H1 (cell line): Measurements from ENCODE around the gene ZGRF1. TPM values are rescaled to one million over a fixed set of nuclear protein-coding genes. Genes with fewer than 3 reads are reported as not detected.

Source experiments
- CTCF ChIA-PET: fragments of 300-600 bp; sonication (Branson Sonifier 250); formaldehyde crosslinking; loops from one replicate; lab custom pipeline; 2021; ENCODE audit not compliant: partially characterized antibody; lab: Charles Lee
- POLR2A ChIA-PET: fragments of 300-600 bp; sonication (Branson Sonifier 250); formaldehyde crosslinking; loops from one replicate; lab custom pipeline; 2021; ENCODE audit warnings: inconsistent platforms; ENCODE audit not compliant: partially characterized antibody; lab: Charles Lee
- DNase-seq, 2 experiments: peaks; one replicate each; pipeline versions ENCODE4 v3.0.0 to v3.0.0-alpha.2; 2010 to 2022; ENCODE audit warnings: low spot score in 2 of 2, low read depth in 1 of 2, mixed read lengths in 1 of 2
- FAIRE-seq: peaks from 2 replicates; lab custom pipeline; 2011; peaks lifted over from hg19 to GRCh38; lab: Jason Lieb, UNC
- H2AFZ ChIP-seq: 2 replicates; pipeline ENCODE4 v1.8.1; 2012; ENCODE audit warnings: low read length, inconsistent platforms
- H2AK5ac ChIP-seq: 2 replicates; pipeline ENCODE4 v1.6.1; 2013; ENCODE audit warnings: low read depth, low read length
- H2BK120ac ChIP-seq: replicated peaks from 2 replicates; pipeline ENCODE3; 2013; ENCODE audit warnings: low read depth, low read length, inconsistent platforms
- H2BK12ac ChIP-seq: 2 replicates; pipeline ENCODE4 v1.6.1; 2013; ENCODE audit warnings: low read depth, low read length
- H2BK15ac ChIP-seq: 2 replicates; pipeline ENCODE4 v1.6.1; 2013; ENCODE audit warnings: low read length
- H2BK20ac ChIP-seq: 2 replicates; pipeline ENCODE4 v1.6.1; 2013; ENCODE audit warnings: low read length
- H2BK5ac ChIP-seq: 2 replicates; pipeline ENCODE4 v1.6.1; 2013; ENCODE audit warnings: low read depth, low read length
- H3K14ac ChIP-seq: 2 replicates; pipeline ENCODE4 v1.6.1; 2013; ENCODE audit warnings: inconsistent platforms; ENCODE audit not compliant: insufficient read length
- H3K18ac ChIP-seq: 2 replicates; pipeline ENCODE4 v1.6.1; 2013; ENCODE audit warnings: low read length; ENCODE audit errors: extremely low read depth
- H3K23ac ChIP-seq: 2 replicates; pipeline ENCODE4 v1.6.1; 2013; ENCODE audit warnings: inconsistent platforms; ENCODE audit not compliant: insufficient read length
- H3K23me2 ChIP-seq: 2 replicates; pipeline ENCODE4 v1.6.1; 2013; ENCODE audit warnings: low read depth, low read length
- H3K27ac ChIP-seq: 2 replicates; pipeline ENCODE4 v1.6.1; 2011; ENCODE audit warnings: low read depth, low read length, inconsistent platforms
- H3K27me3 ChIP-seq, 4 experiments: replicated peaks in 1 of 4; 1 replicate in 1 of 4; 2 replicates in 3 of 4; pipeline versions ENCODE4 v1.6.1 to v1.8.1; 2011 to 2013; ENCODE audit warnings: low read length in 3 of 4, mild to moderate bottlenecking in 3 of 4, inconsistent platforms in 2 of 4, mixed read lengths in 2 of 4, moderate library complexity in 1 of 4; ENCODE audit not compliant: control insufficient read depth in 3 of 4, insufficient read depth in 3 of 4; ENCODE audit errors: extremely low read depth in 1 of 4
- H3K36me3 ChIP-seq, 4 experiments: 2 replicates each; pipeline versions ENCODE4 v1.6.1 to v1.8.1; 2011 to 2013; ENCODE audit warnings: mild to moderate bottlenecking in 4 of 4, low read length in 3 of 4, moderate library complexity in 2 of 4, control low read depth in 1 of 4, inconsistent platforms in 1 of 4; ENCODE audit not compliant: insufficient read depth in 4 of 4, control insufficient read depth in 2 of 4
- H3K4ac ChIP-seq: replicated peaks from 2 replicates; pipeline ENCODE3; 2013; ENCODE audit warnings: low read length, low read depth, mixed read lengths, inconsistent platforms; ENCODE audit not compliant: insufficient read length
- H3K4me1 ChIP-seq, 4 experiments: replicated peaks in 1 of 4; 1 replicate in 1 of 4; 2 replicates in 3 of 4; pipeline versions ENCODE4 v1.6.1 to v1.8.1; 2011 to 2013; ENCODE audit warnings: low read length in 3 of 4, inconsistent platforms in 2 of 4, mixed read lengths in 1 of 4; ENCODE audit not compliant: insufficient read depth in 4 of 4, control insufficient read depth in 3 of 4
- H3K4me2 ChIP-seq, 2 experiments: 2 replicates each; pipeline versions ENCODE4 v1.6.1 to v1.8.1; 2011 to 2013; ENCODE audit warnings: low read depth in 2 of 2, low read length in 2 of 2, control low read depth in 1 of 2, inconsistent platforms in 1 of 2, mild to moderate bottlenecking in 1 of 2; ENCODE audit not compliant: insufficient read depth in 1 of 2
- H3K4me3 ChIP-seq, 4 experiments: fragments of 200-600, 300-600 bp in 1 of 4; sonication (generic), shearing (Covaris generic), sonication (Bioruptor Twin) in 1 of 4; 2 replicates each; pipeline versions ENCODE4 v1.5.1 to v1.8.1; 2011 to 2016; ENCODE audit warnings: low read length in 4 of 4, low read depth in 3 of 4, control low read depth in 2 of 4, inconsistent platforms in 2 of 4, mild to moderate bottlenecking in 2 of 4, mixed read lengths in 1 of 4, moderate library complexity in 1 of 4; ENCODE audit not compliant: insufficient read depth in 2 of 4; ENCODE audit errors: extremely low read depth in 1 of 4
- H3K56ac ChIP-seq: replicated peaks from 2 replicates; pipeline ENCODE3; 2013; ENCODE audit warnings: low read depth, mild to moderate bottlenecking, mixed read lengths, low read length, inconsistent platforms; ENCODE audit not compliant: insufficient read length
- H3K79me1 ChIP-seq: 2 replicates; pipeline ENCODE4 v1.6.1; 2013; ENCODE audit warnings: low read depth, low read length, control low read depth
- H3K79me2 ChIP-seq, 2 experiments: 2 replicates each; pipeline versions ENCODE4 v1.6.1 to v1.8.1; 2012 to 2013; ENCODE audit warnings: low read length in 2 of 2, mild to moderate bottlenecking in 2 of 2, inconsistent platforms in 1 of 2; ENCODE audit not compliant: insufficient read depth in 2 of 2, control insufficient read depth in 1 of 2
- H3K9ac ChIP-seq, 4 experiments: replicated peaks in 1 of 4; 1 replicate in 1 of 4; 2 replicates in 3 of 4; pipeline versions ENCODE4 v1.6.1 to v1.8.1; 2011 to 2013; ENCODE audit warnings: low read depth in 3 of 4, low read length in 3 of 4, control low read depth in 2 of 4, mild to moderate bottlenecking in 2 of 4, moderate library complexity in 2 of 4, inconsistent platforms in 1 of 4; ENCODE audit errors: extremely low read depth in 1 of 4
- H3K9me3 ChIP-seq, 2 experiments: 2 replicates each; pipeline versions ENCODE4 v1.6.1 to v1.8.1; 2012 to 2013; ENCODE audit warnings: mild to moderate bottlenecking in 2 of 2, moderate library complexity in 2 of 2, control low read depth in 1 of 2, inconsistent platforms in 1 of 2, low read depth in 1 of 2, low read length in 1 of 2, mixed read lengths in 1 of 2; ENCODE audit not compliant: insufficient read depth in 2 of 2
- H4K20me1 ChIP-seq, 2 experiments: replicated peaks in 1 of 2; 2 replicates each; pipeline versions ENCODE3 to v1.8.1; 2011 to 2013; ENCODE audit warnings: inconsistent platforms in 2 of 2, low read length in 2 of 2, mild to moderate bottlenecking in 1 of 2; ENCODE audit not compliant: insufficient read depth in 2 of 2, control insufficient read depth in 1 of 2
- H4K5ac ChIP-seq: 2 replicates; pipeline ENCODE4 v1.6.1; 2013; ENCODE audit warnings: low read length, low read depth, mixed read lengths, inconsistent platforms; ENCODE audit not compliant: insufficient read length
- H4K8ac ChIP-seq: 2 replicates; pipeline ENCODE4 v1.8.0; 2013; ENCODE audit warnings: mild to moderate bottlenecking, moderate library complexity, low read length, inconsistent platforms; ENCODE audit not compliant: insufficient read depth; ENCODE audit errors: extremely low read depth
- H4K91ac ChIP-seq: replicated peaks from 2 replicates; pipeline ENCODE3; 2013; ENCODE audit warnings: low read length, mixed read lengths, inconsistent platforms; ENCODE audit not compliant: insufficient read length
- WGBS, 2 experiments: shearing (Covaris generic) in 1 of 2; methylation state at CpG; one replicate each; pipeline versions ENCODE4 v1.1.6 to v1.1.7; 2013 to 2015; ENCODE audit warnings: low lambda C conversion rate in 2 of 2, mixed read lengths in 2 of 2, inconsistent platforms in 1 of 2, low coverage in 1 of 2, missing lambda C conversion rate in 1 of 2; ENCODE audit not compliant: insufficient replicate concordance in 2 of 2, insufficient coverage in 1 of 2, insufficient read length in 1 of 2; ENCODE audit errors: extremely low coverage in 1 of 2, missing lambda C conversion rate in 1 of 2; 5-methylcytosine and 5-hydroxymethylcytosine counted together
- polyA plus RNA-seq, 7 experiments: library from polyadenylated mRNA; depleted of rRNA in 3 of 7; stranded (reverse) in 5 of 7; unstranded in 2 of 7; fragments of >200 nt in 5 of 7; fragments of 200-250 nt in 2 of 7; gene quantifications; 1 replicate in 5 of 7; 2 replicates in 1 of 7; 4 replicates in 1 of 7; pipeline versions ENCODE4 v1.2.1 to v1.2.3, GENCODE V29; 2011 to 2013; ENCODE audit warnings: missing spikeins in 2 of 7, mixed read lengths in 2 of 7
- total RNA-seq: library from RNA; stranded (reverse); fragmentation: NEBNext Ultra II Directional; extraction: Animal tissue kit (Norgen Biotek cat#: 25700); gene quantifications from 2 replicates; pipeline ENCODE4 v1.2.1, GENCODE V29; 2021

The ZGRF1 gene
- total and polyA plus RNA-seq, 2 of the 8 experiments (the other 6 are each of a cell fraction or from before 2014, with no cell fraction given), result 12.0 to 44.6 TPM

DNA sequence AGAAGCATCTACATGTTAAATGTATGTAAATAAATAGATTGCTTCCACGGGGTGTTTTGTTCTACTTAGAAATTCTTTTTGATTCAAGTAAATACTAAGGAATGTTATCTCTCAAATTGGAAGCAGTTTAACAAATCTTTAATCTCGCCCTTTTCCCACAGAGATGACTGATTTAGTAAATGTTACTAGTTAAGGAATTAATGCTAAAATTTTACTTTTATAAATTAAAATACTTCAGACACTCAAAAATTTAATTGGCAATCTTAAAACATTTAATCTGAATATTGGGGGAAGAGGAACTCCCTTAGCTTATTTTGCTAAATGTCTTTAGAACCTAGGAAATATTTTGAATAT, 12.3 kb upstream of the ZGRF1 start:
- H4K5ac ChIP-seq, result peak overlapping the region; percentile 99
- H2BK12ac ChIP-seq, result no peak overlapping the region
- no peaks in the 10 kb centered on the region for H3K79me1 ChIP-seq
- no peak overlapping the region for H2BK20ac ChIP-seq
- H3K27me3 ChIP-seq, result no peaks in the 10 kb centered on the region
- H3K36me3 ChIP-seq, result peaks cover 9 to 43% (median 24%) of the 10 kb centered on the region in 4 experiments; a peak in 6 of 8 replicates
- H3K14ac ChIP-seq, result no peak overlapping the region
- FAIRE-seq, result no peak
- peak overlapping the region; percentile 14; the same call in 1 of the 2 replicates for H2BK5ac ChIP-seq
- no peak overlapping the region for H3K56ac ChIP-seq
- H2AFZ ChIP-seq, result no peak overlapping the region
- peak overlapping the region; percentile 78; the same call in 1 of the 2 replicates for H3K18ac ChIP-seq
- H3K79me2 ChIP-seq, result peaks cover 0 to 40% of the 10 kb centered on the region in 2 experiments; a peak in 2 of 4 replicates
- H3K9me3 ChIP-seq, result no peaks in the 10 kb centered on the region
- DNase-seq, result no peak
- peak overlapping the region; percentile 64 to 72 for H3K4me2 ChIP-seq
- H2AK5ac ChIP-seq, result no peak overlapping the region
- ChIA-PET POLR2A (interaction anchor here (0.7 to 9.8 kb wide), 36 partner anchors 9 to 288 kb away, joined by 3 to 612 read pairs (median 8); partner anchors contain the start of genes LARP7 and ZGRF1), CTCF (interaction anchor here (1.2 to 1.7 kb wide), 3 partner anchors 48 to 116 kb away, joined by 3 to 7 read pairs (median 5); no protein-coding TSS in a partner anchor)
- H3K27ac ChIP-seq, result peak overlapping the region; percentile 39; the same call in 1 of the 2 replicates
- H2BK120ac ChIP-seq, result no peak overlapping the region
- H3K23me2 ChIP-seq, result peaks cover 2% of the 10 kb centered on the region; the same call in 1 of the 2 replicates
- 3% methylated on average over 2 of the region's 2 CpGs; no CpG with 5 or more reads in 1 of the 2 experiments for WGBS, 2 experiments
- H3K4me3 ChIP-seq, result peak overlapping the region in 3 of 4 experiments; percentile 8 to 100 (median 100); a peak in 4 of 8 replicates
- no peak overlapping the region for H4K8ac ChIP-seq
- H3K23ac ChIP-seq, result no peak overlapping the region
- no peak overlapping the region for H3K9ac ChIP-seq
- no peak overlapping the region for H4K91ac ChIP-seq
- H4K20me1 ChIP-seq, result no peaks in the 10 kb centered on the region
- H2BK15ac ChIP-seq, result no peak overlapping the region
- peaks cover 0 to 16% (median 1%) of the 10 kb centered on the region in 4 experiments; a peak in 2 of 7 replicates for H3K4me1 ChIP-seq
- no peak overlapping the region for H3K4ac ChIP-seq
